BE2C (cell line): ENCODE results near the gene ANKRD24.
"Not testable (repeated sequence)": the region's sequence is repeated elsewhere in the genome, so short reads cannot be mapped to it uniquely, and the experiment has no call there.

ENCODE experiments used
- DNase-seq: peaks from one replicate; pipeline ENCODE4 v3.0.0-alpha.2; 2020
- H3K27me3 ChIP-seq: fragments of 250-450 bp; sonication (Bioruptor Pico); 2 replicates; pipeline ENCODE4 v1.5.1; 2020; ENCODE audit warnings: mild to moderate bottlenecking
- H3K36me3 ChIP-seq: fragments of 250-450 bp; sonication (Bioruptor Pico); 2 replicates; pipeline ENCODE4 v1.5.1; 2020; ENCODE audit warnings: mild to moderate bottlenecking
- H3K4me1 ChIP-seq: fragments of 250-450 bp; sonication (Bioruptor Pico); 2 replicates; pipeline ENCODE4 v1.5.1; 2020
- H3K4me3 ChIP-seq: 2 replicates; pipeline ENCODE4 v1.5.1; 2011; ENCODE audit warnings: low read depth, low read length
- H3K9me3 ChIP-seq: fragments of 250-450 bp; sonication (Bioruptor Pico); 2 replicates; pipeline ENCODE4 v1.5.1; 2020
- CTCF ChIP-seq: IDR thresholded peaks from 2 replicates; pipeline ENCODE4 v1.5.1; 2012; ENCODE audit warnings: mild to moderate bottlenecking, low read depth, low read length

The ANKRD24 gene

GRCh38 chr19:4224470-4224869 is 42.0 kb downstream of the ANKRD24 start:
- DNase-seq, result no peak
- H3K4me3 ChIP-seq, result no peak overlapping the region
- H3K4me1 ChIP-seq, result no peaks in the 10 kb centered on the region
- no peaks in the 10 kb centered on the region for H3K9me3 ChIP-seq
- no peaks in the 10 kb centered on the region for H3K36me3 ChIP-seq
- TF ChIP-seq CTCF, result no peak
- H3K27me3 ChIP-seq, result no peaks in the 10 kb centered on the region

GRCh38 chr19:4225885-4226284 is 43.4 kb downstream of the ANKRD24 start:
- no peaks in the 10 kb centered on the region for H3K9me3 ChIP-seq
- DNase-seq, result no peak
- TF ChIP-seq CTCF, result no peak
- no peaks in the 10 kb centered on the region for H3K4me1 ChIP-seq
- no peak overlapping the region for H3K4me3 ChIP-seq
- H3K36me3 ChIP-seq, result no peaks in the 10 kb centered on the region
- H3K27me3 ChIP-seq, result no peaks in the 10 kb centered on the region

GRCh38 chr19:4227771-4228170 is 45.3 kb downstream of the ANKRD24 start:
- no peaks in the 10 kb centered on the region for H3K27me3 ChIP-seq
- no peaks in the 10 kb centered on the region for H3K4me1 ChIP-seq
- H3K4me3 ChIP-seq, result no peak overlapping the region
- no peaks in the 10 kb centered on the region for H3K36me3 ChIP-seq
- DNase-seq, result no peak
- no peaks in the 10 kb centered on the region for H3K9me3 ChIP-seq
- TF ChIP-seq CTCF, result no peak

GRCh38 chr19:4228765-4229178 is 46.3 kb downstream of the ANKRD24 start:
- H3K36me3 ChIP-seq, result no peaks in the 10 kb centered on the region
- no peaks in the 10 kb centered on the region for H3K9me3 ChIP-seq
- no peaks in the 10 kb centered on the region for H3K4me1 ChIP-seq
- no peak for DNase-seq
- TF ChIP-seq CTCF, result no peak
- H3K27me3 ChIP-seq, result no peaks in the 10 kb centered on the region
- H3K4me3 ChIP-seq, result no peak overlapping the region

GRCh38 chr19:4229179-4229931 is 46.9 kb downstream of the ANKRD24 start, which contains the start of gene EBI3:
EBI3 (plus strand) TSS chr19:4229523; CDS start chr19:4229551, 28 bp downstream.
- no peak for DNase-seq
- Histone ChIP-seq H3K4me3 (no peak within 1 kb of the TSS), H3K4me1 (no peaks in the 10 kb centered on the region), H3K27me3 (no peaks in the 10 kb centered on the region), H3K36me3 (no peaks in the 10 kb centered on the region), H3K9me3 (no peaks in the 10 kb centered on the region)
- TF ChIP-seq CTCF, result no peak

GRCh38 chr19:4230237-4230636 is 47.7 kb downstream of the ANKRD24 start:
- H3K36me3 ChIP-seq, H3K27me3 ChIP-seq, H3K4me1 ChIP-seq, H3K9me3 ChIP-seq, DNase-seq, H3K4me3 ChIP-seq: not testable (repeated sequence)

- H3K4me1 ChIP-seq, H3K9me3 ChIP-seq, DNase-seq, H3K27me3 ChIP-seq, H3K4me3 ChIP-seq, H3K36me3 ChIP-seq: not testable (repeated sequence)
Observed at GRCh38 chr19:4231521-4231920, 49.0 kb downstream of the ANKRD24 start.

GRCh38 chr19:4232139-4232538 is 49.6 kb downstream of the ANKRD24 start:
- not testable (repeated sequence) for H3K27me3 ChIP-seq, DNase-seq, H3K36me3 ChIP-seq

More at GRCh38 chr19:4232139-4232538, 49.6 kb downstream of the ANKRD24 start:
- H3K4me1 ChIP-seq, H3K4me3 ChIP-seq, H3K9me3 ChIP-seq: not testable (repeated sequence)
